ENCODE results near the gene MEAK7.
"Not testable (repeated sequence)": the region's sequence is repeated elsewhere in the genome, so short reads cannot be mapped to it uniquely, and the experiment has no call there.

Gene MEAK7

DNA sequence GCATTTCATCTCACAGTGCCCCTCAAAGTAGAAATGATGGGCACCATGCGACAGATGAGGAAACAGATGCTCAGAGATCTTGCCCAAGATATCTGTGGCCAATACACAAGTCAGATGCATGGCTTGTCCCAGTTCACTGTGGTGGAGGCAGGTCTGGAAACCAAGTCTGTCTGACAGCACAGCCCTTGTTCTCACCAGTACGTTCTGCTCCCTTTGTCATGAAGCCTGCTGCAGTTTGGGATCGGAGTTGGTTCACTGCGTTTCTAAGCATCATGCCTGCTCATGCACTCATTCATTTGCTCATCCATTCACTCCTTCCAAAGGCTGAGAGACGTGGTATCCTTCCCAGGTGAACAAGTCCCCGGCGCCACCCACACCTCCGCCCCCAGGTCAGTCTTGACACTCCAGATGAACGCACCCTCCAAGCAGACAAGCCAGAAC, 27.2 kb upstream of the MEAK7 start:
- no peaks in the 10 kb centered on the region for H3K36me3 ChIP-seq (ENCODE audit: control insufficient read depth, low read depth, low read length)
- peaks cover 37% of the 10 kb centered on the region for H3K4me1 ChIP-seq (ENCODE audit: control insufficient read depth, low read depth, low read length)
- no peaks in the 10 kb centered on the region for H3K27me3 ChIP-seq (ENCODE audit: control insufficient read depth, insufficient read depth, low read length)
- H3K4me3 ChIP-seq (ENCODE audit: low read length), result no peak overlapping the region
- peak overlapping the region; percentile 50 for H3K9ac ChIP-seq (ENCODE audit: low read length)
- H3K27ac ChIP-seq (ENCODE audit: low read length), result peak overlapping the region; percentile 77
- peaks cover 5% of the 10 kb centered on the region for H3K9me3 ChIP-seq (ENCODE audit: control insufficient read depth, low read depth, low read length)

DNA sequence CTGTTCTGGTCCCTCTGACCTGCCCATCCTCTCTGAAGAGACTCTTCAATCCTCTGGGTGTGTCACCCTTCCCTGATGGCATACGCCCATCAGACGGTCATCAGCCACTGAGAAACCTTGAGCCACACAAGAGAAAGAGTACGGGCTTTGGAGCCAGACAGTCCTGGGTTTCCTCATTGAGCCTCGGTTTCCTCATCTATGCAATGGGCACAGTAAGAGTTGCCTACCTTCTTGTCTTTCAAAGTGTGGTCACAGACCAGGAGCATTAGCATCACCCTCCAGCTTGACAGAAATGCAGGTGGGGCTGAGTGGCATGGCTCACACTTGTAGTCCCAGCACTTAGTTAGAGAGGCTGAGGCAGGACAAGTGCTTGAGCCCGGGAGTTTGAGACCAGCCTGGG, 26.1 kb upstream of the MEAK7 start:
- H3K4me3 ChIP-seq (ENCODE audit: low read length), result no peak overlapping the region
- no peaks in the 10 kb centered on the region for H3K27me3 ChIP-seq (ENCODE audit: control insufficient read depth, insufficient read depth, low read length)
- H3K9ac ChIP-seq (ENCODE audit: low read length), result no peak overlapping the region
- H3K9me3 ChIP-seq (ENCODE audit: control insufficient read depth, low read depth, low read length), result peaks cover 5% of the 10 kb centered on the region
- H3K36me3 ChIP-seq (ENCODE audit: control insufficient read depth, low read depth, low read length), result no peaks in the 10 kb centered on the region
- H3K4me1 ChIP-seq (ENCODE audit: control insufficient read depth, low read depth, low read length), result peaks cover 28% of the 10 kb centered on the region
- H3K27ac ChIP-seq (ENCODE audit: low read length), result no peak overlapping the region

DNA sequence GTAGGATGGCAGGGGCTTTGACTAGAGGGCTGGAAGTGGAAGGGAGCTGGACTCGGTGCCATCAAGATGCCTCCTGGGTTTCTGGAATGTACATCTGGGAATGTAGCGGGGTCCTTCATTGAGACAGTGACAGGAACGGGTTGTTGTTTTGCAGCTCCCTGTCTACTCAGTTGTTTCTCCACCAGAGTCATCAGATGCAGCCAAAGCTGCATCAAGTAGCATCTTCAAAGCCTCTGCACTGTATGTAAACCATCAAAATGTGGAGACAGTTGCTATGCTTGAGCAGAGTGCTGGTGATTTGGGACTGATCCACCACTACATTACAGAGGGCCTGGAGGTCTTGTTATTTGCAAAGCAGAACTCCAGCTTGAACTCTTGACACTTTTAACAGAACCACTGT, 25.1 kb upstream of the MEAK7 start:
- Histone ChIP-seq H3K36me3 (ENCODE audit: control insufficient read depth, low read depth, low read length) (no peaks in the 10 kb centered on the region), H3K4me1 (ENCODE audit: control insufficient read depth, low read depth, low read length) (peaks cover 23% of the 10 kb centered on the region), H3K27ac (ENCODE audit: low read length) (no peak overlapping the region), H3K9me3 (ENCODE audit: control insufficient read depth, low read depth, low read length) (peaks cover 5% of the 10 kb centered on the region), H3K27me3 (ENCODE audit: control insufficient read depth, insufficient read depth, low read length) (no peaks in the 10 kb centered on the region), H3K4me3 (ENCODE audit: low read length) (no peak overlapping the region), H3K9ac (ENCODE audit: low read length) (no peak overlapping the region)

DNA sequence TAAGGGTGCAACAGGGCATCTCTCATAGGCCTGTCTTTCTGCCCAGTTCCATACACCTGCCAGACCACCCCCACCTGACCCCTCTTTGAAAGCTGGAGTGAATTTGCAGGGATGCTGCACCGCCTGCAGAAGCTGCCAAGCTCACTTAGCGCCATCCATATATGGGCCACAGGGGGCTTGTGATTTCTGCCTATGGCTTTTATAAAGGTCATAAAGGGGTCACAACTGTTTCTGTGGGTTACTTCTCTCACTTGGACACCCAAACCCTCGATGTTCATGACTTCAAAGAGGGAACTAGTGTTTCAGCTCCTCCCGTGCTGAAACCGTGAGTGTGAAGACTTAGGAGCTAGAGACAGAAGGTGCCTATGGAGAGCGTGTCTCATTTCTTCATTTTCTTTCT, 23.9 kb upstream of the MEAK7 start:
- Histone ChIP-seq H3K4me1 (ENCODE audit: control insufficient read depth, low read depth, low read length) (peaks cover 20% of the 10 kb centered on the region), H3K4me3 (ENCODE audit: low read length) (no peak overlapping the region), H3K9me3 (ENCODE audit: control insufficient read depth, low read depth, low read length) (peaks cover 5% of the 10 kb centered on the region), H3K27ac (ENCODE audit: low read length) (no peak overlapping the region), H3K36me3 (ENCODE audit: control insufficient read depth, low read depth, low read length) (no peaks in the 10 kb centered on the region), H3K27me3 (ENCODE audit: control insufficient read depth, insufficient read depth, low read length) (no peaks in the 10 kb centered on the region), H3K9ac (ENCODE audit: low read length) (no peak overlapping the region)

DNA sequence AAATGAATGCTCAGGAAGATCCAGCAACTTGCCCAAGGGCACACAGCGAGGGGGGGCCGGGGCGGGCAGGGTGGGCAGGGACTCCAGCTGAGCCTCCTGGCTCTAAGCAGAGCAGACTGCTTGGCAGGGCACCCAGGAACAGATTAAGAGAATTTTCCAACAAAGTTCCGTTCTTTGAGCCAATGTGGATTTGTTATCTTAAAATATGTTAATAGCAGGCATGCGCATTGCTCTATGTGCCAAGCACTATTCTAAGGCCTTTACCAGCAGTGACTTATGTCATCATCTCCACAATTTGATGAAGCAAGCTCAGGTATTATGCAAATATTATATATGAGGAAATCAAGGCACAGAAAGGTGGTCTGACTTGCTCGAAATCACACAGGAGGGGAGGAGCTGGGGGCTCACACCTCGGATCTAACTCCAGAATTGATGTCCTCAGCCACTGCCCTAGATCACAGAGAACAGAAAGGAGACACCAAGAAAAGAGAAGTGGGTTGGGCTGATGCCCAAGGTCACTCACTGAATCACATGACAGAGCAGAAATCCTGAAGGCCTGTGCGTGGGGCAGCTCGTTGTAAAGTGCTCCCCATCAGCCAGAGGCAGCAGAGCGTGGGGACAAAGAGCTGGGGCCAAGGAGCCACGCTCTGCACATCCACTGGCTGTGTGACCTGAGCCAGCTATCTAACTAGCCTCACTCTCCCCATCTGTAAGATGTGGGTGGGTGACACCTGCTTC, 23.2 kb upstream of the MEAK7 start:
- no peak overlapping the region for H3K9ac ChIP-seq (ENCODE audit: low read length)
- peaks cover 5% of the 10 kb centered on the region for H3K9me3 ChIP-seq (ENCODE audit: control insufficient read depth, low read depth, low read length)
- H3K4me3 ChIP-seq (ENCODE audit: low read length), result no peak overlapping the region
- H3K27ac ChIP-seq (ENCODE audit: low read length), result no peak overlapping the region
- H3K4me1 ChIP-seq (ENCODE audit: control insufficient read depth, low read depth, low read length), result peaks cover 15% of the 10 kb centered on the region
- H3K27me3 ChIP-seq (ENCODE audit: control insufficient read depth, insufficient read depth, low read length), result no peaks in the 10 kb centered on the region
- no peaks in the 10 kb centered on the region for H3K36me3 ChIP-seq (ENCODE audit: control insufficient read depth, low read depth, low read length)

DNA sequence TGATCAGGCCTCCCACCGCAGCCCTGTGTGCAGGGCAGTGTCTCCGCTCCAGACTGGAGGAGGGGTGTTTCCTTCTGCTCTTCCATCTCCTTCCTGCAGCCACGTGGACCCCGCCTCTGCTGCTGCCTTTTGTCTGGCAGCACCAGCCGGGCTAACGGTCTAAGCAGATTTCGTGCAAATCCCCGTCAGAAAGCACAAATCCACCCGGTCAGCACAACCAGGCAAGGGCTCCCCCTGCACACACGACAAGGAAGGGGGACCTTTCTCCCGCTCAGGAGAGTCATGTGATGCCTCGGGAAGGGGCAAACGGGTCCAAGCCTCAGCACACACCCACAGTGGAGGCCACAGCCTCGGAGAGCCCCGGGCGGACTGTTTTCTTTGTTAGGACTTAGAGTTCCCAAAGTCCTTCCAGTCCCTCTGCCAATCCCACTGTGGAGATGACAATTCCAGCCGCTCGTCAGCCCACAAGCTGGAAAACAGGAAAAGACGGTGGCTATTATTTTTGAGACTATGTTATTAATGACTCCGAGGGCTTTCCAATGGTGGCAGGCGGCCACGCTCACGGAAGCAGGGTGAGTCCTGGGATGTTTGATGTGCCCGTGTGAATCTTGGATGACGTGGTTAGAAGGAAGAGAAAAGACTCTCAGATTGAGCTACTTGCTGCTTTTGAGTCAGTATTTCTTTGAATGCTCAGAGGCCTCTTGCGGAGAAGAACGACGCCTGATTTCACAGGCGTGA, 22.5 kb upstream of the MEAK7 start:
- H3K36me3 ChIP-seq (ENCODE audit: control insufficient read depth, low read depth, low read length), result no peaks in the 10 kb centered on the region
- H3K9ac ChIP-seq (ENCODE audit: low read length), result no peak overlapping the region
- no peak overlapping the region for H3K4me3 ChIP-seq (ENCODE audit: low read length)
- H3K27ac ChIP-seq (ENCODE audit: low read length), result no peak overlapping the region
- H3K4me1 ChIP-seq (ENCODE audit: control insufficient read depth, low read depth, low read length), result peaks cover 8% of the 10 kb centered on the region
- H3K9me3 ChIP-seq (ENCODE audit: control insufficient read depth, low read depth, low read length), result peaks cover 5% of the 10 kb centered on the region
- no peaks in the 10 kb centered on the region for H3K27me3 ChIP-seq (ENCODE audit: control insufficient read depth, insufficient read depth, low read length)

DNA sequence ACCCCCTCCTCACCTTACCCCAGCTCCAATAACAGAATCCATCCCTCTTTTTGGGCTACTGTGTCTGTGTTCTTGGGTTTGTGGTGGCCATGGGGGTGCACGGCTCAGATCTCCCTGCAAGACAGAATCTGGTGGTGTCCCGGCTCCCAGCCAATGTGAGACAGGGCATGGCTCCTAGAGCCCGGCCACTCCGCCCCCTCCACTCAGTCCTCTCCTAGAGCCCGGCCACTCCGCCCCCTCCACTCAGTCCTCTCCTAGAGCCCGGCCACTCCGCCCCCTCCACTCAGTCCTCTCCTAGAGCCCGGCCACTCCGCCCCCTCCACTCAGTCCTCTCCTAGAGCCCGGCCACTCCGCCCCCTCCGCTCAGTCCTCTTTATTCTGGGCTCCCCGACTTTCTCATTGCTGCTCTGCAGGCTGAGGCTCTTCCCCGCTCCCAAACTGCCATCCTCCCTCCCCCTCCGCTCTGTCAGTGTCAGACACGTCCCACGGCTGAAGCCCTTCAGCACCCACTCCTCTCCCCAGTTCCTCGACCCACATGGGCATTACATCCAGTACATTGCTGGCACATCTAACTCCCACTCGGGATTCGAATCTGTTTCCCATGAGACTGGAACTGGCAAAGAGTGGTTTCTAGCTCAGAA, 20.6 kb upstream of the MEAK7 start:
- H3K36me3 ChIP-seq (ENCODE audit: control insufficient read depth, low read depth, low read length); H3K9ac ChIP-seq (ENCODE audit: low read length); H3K4me1 ChIP-seq (ENCODE audit: control insufficient read depth, low read depth, low read length); H3K27me3 ChIP-seq (ENCODE audit: control insufficient read depth, insufficient read depth, low read length); H3K27ac ChIP-seq (ENCODE audit: low read length); H3K9me3 ChIP-seq (ENCODE audit: control insufficient read depth, low read depth, low read length); H3K4me3 ChIP-seq (ENCODE audit: low read length): not testable (repeated sequence)

DNA sequence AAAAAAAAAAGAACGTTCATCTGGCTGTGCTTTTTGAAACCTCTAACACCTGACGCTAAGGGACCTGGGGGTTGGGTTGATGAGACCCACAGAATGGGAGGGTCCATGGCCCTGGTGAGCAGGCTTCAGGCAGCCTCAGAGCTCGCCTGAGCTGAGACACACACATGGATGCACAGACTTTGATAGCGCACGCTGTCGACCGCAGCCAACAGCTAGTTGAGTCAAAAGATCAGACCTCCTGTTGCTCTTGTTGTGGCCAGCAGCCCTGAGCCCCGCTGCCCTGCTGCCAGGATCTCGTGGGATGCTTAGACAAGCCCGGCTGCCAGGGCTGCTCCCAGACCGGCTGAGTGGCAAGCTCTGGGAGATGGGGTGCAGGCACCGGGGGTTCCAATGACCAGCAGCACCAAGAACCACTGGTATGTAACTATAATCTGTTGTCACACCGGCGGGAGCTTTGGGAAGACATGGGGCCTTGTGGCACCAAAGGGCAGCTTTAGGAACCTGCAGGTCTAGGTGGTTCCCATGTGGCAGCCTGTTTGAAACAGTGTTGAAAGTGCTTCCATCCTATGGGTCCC, 20.0 kb upstream of the MEAK7 start:
- H3K9ac ChIP-seq (ENCODE audit: low read length), result no peak overlapping the region
- no peaks in the 10 kb centered on the region for H3K27me3 ChIP-seq (ENCODE audit: control insufficient read depth, insufficient read depth, low read length)
- peaks cover 3% of the 10 kb centered on the region for H3K4me1 ChIP-seq (ENCODE audit: control insufficient read depth, low read depth, low read length)

DNA sequence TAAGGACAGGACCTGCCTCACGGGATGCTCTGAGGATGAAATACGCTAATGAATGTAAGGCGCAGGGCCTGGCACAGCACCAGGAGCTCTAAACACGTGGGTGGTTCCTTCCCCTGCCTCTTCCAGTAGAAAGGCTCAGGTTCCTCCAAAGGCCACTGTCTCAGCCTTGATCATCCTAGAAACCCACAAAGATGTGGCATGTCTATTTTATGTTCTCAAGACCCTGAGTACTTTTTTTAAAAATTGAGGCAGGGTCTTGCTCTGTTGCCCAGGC, 17.0 kb upstream of the MEAK7 start:
- H3K27me3 ChIP-seq (ENCODE audit: control insufficient read depth, insufficient read depth, low read length), result no peaks in the 10 kb centered on the region
- no peak overlapping the region for H3K9ac ChIP-seq (ENCODE audit: low read length)
- no peak overlapping the region for H3K4me3 ChIP-seq (ENCODE audit: low read length)
- H3K9me3 ChIP-seq (ENCODE audit: control insufficient read depth, low read depth, low read length), result no peaks in the 10 kb centered on the region
- H3K36me3 ChIP-seq (ENCODE audit: control insufficient read depth, low read depth, low read length), result no peaks in the 10 kb centered on the region
- no peak overlapping the region for H3K27ac ChIP-seq (ENCODE audit: low read length)
- H3K4me1 ChIP-seq (ENCODE audit: control insufficient read depth, low read depth, low read length), result peaks cover 3% of the 10 kb centered on the region

More for the DNA sequence above, 20.0 kb upstream of the MEAK7 start:
- H3K4me3 ChIP-seq (ENCODE audit: low read length), result no peak overlapping the region
- no peaks in the 10 kb centered on the region for H3K36me3 ChIP-seq (ENCODE audit: control insufficient read depth, low read depth, low read length)
- H3K27ac ChIP-seq (ENCODE audit: low read length), result no peak overlapping the region
- peaks cover 2% of the 10 kb centered on the region for H3K9me3 ChIP-seq (ENCODE audit: control insufficient read depth, low read depth, low read length)

DNA sequence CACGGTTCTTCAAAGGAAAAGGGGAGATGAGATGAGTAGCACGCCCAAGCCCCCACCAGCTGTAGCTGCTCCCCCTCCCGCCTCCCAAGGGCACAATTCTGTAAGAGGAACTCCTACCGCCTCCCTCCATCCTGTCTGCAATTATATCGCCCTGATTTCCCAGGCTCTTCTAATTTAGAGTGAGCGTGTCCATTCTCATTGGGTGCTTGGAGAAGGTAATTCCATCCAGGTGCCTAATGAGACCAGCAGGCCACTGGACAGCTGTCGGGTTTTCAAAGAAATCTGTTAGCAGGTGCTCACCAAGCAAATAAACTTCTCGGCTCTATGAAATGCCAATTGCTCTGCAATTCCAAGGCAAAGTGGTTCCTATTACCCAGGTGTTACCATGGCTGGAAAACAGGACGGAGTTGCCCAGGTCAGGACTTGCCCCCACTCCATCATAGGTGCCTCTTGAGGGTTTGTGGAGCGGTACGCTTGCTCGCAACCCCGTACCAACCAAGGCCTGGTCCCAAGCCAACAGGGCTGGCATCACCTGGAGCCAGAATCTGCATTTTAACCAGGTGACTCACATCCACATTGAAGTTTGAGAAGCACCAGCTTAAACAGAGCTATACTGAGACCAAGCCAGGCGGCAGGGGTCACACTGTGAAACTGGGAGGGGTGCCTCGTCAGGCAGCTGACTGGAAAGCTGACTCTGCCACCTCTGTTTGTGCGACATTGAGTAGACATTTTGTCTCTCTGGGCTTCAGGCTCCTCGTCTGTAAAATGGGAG, 16.5 kb upstream of the MEAK7 start:
- Histone ChIP-seq H3K36me3 (ENCODE audit: control insufficient read depth, low read depth, low read length) (no peaks in the 10 kb centered on the region), H3K27ac (ENCODE audit: low read length) (no peak overlapping the region)

DNA sequence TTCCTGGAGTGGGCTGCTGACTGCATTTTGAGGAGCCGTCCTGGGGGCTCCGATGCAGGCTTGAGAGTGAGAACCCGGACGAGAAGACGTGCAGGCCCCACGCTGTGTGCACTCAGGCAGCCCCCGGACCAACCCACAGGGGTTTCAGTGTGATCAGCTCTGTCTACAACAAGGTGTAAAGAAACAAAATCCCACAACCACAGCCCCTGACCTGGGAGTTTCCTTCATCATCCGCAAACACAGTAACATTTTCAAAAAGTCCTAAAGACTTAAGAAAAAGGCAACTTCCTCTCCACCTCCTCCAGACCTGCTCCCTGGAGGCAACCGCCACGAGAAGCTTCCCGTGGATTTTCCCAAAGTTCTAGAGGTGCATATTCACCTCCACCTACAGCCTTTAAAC, 15.4 kb upstream of the MEAK7 start:
- no peak overlapping the region for H3K9ac ChIP-seq (ENCODE audit: low read length)
- H3K9me3 ChIP-seq (ENCODE audit: control insufficient read depth, low read depth, low read length), result no peaks in the 10 kb centered on the region
- H3K27me3 ChIP-seq (ENCODE audit: control insufficient read depth, insufficient read depth, low read length), result no peaks in the 10 kb centered on the region
- no peaks in the 10 kb centered on the region for H3K36me3 ChIP-seq (ENCODE audit: control insufficient read depth, low read depth, low read length)
- peaks cover 3% of the 10 kb centered on the region for H3K4me1 ChIP-seq (ENCODE audit: control insufficient read depth, low read depth, low read length)
- no peak overlapping the region for H3K27ac ChIP-seq (ENCODE audit: low read length)
- no peak overlapping the region for H3K4me3 ChIP-seq (ENCODE audit: low read length)

More for the DNA sequence above, 16.5 kb upstream of the MEAK7 start:
- H3K27me3 ChIP-seq (ENCODE audit: control insufficient read depth, insufficient read depth, low read length), result no peaks in the 10 kb centered on the region
- no peak overlapping the region for H3K4me3 ChIP-seq (ENCODE audit: low read length)
- no peak overlapping the region for H3K9ac ChIP-seq (ENCODE audit: low read length)
- H3K9me3 ChIP-seq (ENCODE audit: control insufficient read depth, low read depth, low read length), result no peaks in the 10 kb centered on the region
- H3K4me1 ChIP-seq (ENCODE audit: control insufficient read depth, low read depth, low read length), result peaks cover 3% of the 10 kb centered on the region
